GM21619 (cell line): ENCODE measurements around the gene CHAF1A.

ENCODE experiments used
- ATAC-seq: cut with Tn5 transposase; IDR thresholded peaks from one replicate; pipeline ENCODE4 v1.9.1; 2021; ENCODE audit not compliant: unreplicated experiment

Gene CHAF1A

DNA sequence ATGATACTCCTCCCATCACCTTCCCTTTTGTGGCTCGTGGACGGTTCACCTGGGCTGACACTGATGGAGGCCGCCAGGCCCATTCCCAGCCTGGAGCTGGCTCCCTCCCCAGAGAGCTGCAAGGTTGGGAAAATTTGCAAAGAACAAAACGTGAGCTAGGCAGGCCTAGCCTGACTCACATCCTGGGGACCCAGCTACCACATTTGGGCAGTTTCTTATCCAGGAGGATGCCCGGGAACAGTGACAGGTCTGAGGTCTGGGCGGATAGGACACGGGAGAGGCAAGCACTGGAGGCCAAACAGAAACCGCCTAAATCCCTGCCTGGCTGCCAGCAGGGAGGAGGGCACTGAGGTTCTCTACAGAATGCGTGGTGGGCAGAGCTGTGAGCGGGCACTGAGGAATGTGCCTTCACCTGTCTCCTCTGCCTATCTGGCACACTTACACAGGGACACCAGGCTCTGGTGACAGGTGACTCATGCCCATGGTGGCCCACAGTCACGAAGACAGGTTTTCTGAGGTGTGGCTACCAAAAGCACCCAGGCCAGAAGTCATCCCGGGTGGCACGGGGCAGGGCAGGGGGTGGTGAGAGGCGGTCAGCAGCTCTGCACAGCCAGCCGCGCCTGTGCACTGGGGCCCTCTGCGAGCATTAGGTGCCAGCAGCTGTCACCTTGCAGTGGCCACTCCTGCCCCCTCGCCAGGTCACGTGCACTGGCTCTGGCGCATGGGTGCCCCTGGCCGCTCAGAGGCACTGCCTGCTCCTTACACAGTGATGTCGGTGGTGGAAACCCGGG lies 25.3 kb upstream of the CHAF1A start:
- ATAC-seq, result no peak

GRCh38 chr19:4378886-4379285 lies 23.6 kb upstream of the CHAF1A start:
- ATAC-seq, result no peak

GRCh38 chr19:4379383-4380253 lies 22.8 kb upstream of the CHAF1A start:
- ATAC-seq, result no peak

DNA sequence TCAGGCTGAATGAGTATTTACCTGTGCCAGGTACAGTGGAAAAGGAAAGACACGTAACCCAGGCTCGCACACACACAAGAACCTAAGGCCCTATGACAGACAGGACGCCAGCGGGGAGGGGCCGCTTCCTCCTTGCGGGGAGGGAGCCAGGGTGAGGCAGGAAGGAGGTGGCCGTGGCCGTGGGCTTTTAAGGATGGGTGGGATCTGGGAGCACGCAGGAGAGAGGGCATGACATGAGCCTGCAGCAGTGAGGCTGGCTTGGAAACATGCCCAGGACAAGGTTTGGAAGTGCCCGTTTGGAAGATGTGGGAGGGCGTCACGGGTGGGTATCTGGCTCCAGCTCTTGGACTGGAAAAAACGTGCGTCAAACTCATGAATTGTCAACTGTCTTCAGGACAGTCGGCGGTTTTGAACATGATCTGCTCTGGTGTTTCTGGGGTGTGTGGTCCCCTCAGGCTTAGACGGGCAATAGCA lies 22.1 kb upstream of the CHAF1A start:
- no peak for ATAC-seq

- no peak for ATAC-seq
These were observed 17.0 kb upstream of the CHAF1A start for GRCh38 chr19:4385291-4386040.

- ATAC-seq, result no peak
These were observed 16.2 kb upstream of the CHAF1A start for GRCh38 chr19:4386041-4386782.

DNA sequence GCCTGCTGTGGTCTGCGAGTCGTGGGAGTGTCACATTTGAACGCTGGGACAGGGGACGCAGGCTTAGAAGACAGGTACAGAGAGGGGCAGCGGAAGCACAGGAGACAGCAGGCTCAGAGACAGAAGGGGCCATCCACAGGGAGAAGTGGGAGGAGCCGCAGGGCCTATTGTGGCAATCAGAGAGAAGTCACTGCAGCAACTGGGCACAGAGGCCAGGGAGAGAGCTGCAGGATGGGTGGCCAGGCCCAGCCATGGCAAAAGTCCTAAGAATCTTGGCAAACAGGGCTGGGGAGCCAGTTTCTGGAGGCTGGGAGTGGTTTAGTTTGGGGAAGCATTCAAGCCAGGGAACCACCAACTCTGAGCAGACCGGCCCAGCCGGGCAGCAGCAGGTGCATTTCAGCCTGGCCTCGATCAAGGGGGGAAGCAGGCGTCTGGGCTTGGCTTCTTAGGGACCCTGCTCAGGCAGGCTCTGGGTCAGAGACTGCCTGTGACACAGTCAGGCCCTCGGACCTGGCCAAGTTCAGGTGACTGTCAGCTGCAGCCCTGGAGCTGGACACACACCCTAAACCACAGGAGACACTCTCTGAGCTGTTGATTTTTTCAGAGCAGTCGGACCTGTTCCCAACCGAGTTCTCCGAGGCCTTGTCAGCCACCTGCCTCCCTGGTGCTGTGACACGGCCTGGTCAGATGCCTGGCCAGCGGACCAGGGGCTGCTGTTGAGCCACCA lies 13.9 kb upstream of the CHAF1A start:
- ATAC-seq, result no peak

DNA sequence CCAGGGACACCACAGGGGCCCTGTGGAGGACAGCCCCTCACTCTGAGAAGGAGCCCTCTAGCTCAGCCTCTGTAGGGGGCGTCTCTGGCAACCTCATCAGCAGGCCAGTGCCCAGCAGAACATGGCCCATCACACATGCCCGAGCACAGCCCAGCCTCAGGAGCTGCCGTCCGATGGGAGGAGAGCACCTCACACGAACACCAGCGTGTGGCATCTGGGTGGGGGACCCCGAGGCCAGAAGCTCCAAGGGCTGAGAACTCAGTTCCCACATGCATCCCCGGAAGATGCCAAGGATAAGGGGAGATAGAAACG lies 13.4 kb upstream of the CHAF1A start:
- no peak for ATAC-seq

GRCh38 chr19:4389511-4390016 lies 12.9 kb upstream of the CHAF1A start:
- no peak for ATAC-seq

- ATAC-seq, result no peak
These were observed 12.3 kb upstream of the CHAF1A start for GRCh38 chr19:4390017-4390566.

DNA sequence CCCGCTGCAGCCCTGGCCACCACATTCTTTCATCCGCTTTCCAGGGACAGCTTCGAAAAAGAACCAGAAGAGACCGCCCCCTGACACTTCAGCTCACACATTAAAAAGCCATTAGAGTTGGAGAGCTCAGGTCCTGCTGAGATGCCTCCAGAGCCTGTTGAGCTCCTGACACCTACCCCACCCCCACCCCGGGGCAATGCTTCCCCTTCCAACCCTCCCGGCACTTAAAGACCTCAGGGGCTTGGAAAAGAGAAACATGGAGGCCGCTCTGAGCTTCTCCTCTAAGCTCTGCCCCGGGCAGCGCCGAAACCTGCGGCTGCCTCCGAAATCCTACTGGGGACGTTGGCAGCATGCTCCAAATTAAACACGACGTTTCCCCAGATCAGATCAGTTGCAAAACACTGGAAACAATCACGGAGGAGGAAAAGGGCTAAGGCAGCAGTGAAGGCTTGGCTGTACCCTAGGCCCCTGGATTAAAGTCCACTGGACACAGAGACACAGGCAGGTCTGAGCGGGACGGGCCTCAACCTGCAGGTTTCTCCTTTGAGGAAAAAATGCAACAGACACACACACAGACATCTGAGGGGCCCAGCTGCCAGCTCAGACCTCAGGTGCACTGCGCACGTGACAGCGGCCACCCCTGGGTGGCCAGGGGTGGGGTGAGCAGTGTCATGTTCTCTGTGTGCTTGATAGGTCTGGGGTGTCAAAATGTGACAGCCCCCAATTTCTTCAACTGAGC lies 11.7 kb upstream of the CHAF1A start:
- ATAC-seq, result no peak

DNA sequence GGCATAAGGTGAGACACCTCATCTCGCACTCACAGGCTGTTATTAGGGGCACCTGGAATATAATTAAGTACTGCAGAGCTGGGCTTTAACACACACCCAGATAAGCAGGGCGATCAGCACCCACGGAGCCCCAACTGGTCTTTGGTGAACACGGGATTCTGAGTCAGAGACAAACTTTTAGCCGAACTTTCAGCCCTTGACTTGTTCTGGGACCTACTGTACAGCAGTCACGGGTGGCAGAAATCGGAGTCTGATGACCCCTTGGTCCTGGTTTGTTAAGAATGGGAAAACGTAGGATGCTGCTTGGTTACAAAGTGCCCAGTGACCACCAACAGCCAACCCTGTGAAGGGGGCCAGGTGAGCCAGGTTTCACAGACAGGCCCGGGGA lies 11.1 kb upstream of the CHAF1A start:
- no peak for ATAC-seq

DNA sequence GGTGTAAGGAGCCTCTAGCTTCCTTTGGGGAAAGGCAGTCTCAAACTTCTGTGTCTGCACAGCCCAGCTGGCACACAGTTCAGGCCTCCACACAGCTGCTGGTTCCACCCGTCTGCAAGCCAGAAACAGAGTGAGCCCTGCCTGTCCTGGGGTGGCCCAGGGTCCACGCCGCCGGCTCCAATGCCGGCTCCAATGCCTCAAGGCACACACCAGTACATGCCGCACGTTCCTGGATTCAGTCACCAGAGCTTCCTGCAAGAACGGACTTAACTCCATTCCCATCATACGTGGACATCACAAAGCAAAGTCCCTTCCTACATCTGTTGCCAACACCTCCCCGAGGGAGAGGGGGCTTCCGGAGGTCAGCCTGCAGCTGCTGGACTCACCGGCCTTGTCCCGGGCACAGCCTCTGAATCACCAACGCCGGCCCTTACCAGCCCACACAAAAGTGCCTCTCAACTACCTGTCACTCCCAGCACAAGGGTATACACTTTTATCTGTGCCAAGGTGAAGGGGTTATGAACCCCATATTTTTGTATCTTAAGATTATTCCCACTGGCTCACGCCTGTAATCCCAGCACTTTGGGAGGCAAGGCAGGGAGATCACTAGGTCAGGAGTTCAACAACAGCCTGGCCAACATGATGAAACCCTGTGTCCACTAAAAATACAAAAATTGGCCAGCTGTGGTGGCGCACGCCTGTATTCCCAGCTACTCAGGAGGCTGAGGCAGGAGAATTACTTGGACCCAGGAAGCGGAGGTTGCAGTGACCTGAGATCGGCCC lies 10.5 kb upstream of the CHAF1A start:
- no peak for ATAC-seq

- no peak for ATAC-seq
These were observed 8.4 kb upstream of the CHAF1A start for GRCh38 chr19:4393947-4394590.

- ATAC-seq, result no peak
These were observed 5.3 kb upstream of the CHAF1A start for GRCh38 chr19:4396949-4397783.

DNA sequence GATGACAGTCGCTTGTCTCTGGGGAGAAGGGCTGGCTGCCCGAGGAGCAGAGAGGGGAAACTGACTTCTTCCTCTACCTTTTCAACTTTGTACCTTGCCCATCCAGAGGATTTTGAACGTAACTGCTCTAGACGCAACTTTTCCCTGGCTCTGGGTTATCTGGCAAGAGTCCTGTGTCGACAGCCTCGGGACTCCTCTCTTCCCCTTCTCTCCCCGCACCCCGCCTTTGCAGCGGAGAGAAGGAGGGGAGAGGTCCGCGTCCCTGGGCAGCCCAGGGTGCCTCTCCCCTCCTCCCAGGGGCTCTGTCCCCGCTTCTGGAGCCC lies 2.7 kb upstream of the CHAF1A start:
- no peak for ATAC-seq
